Measurements from ENCODE around the gene INPP5A.

- TF ChIP-seq CEBPB (IDR thresholded peaks at IDR 0.05; ENCODE audit: low read depth) (no peak), SRF (IDR thresholded peaks at IDR 0.05; ENCODE audit: low read depth) (no peak), POLR2A (IDR thresholded peaks at IDR 0.05; ENCODE audit: borderline replicate concordance, extremely low read depth, insufficient read depth, insufficient read length) (no peak), POLR2AphosphoS5 (IDR thresholded peaks at IDR 0.05; ENCODE audit: low read depth, low read length) (no peak), MAX (IDR thresholded peaks at IDR 0.05) (no peak), EZH2 (IDR thresholded peaks at IDR 0.05) (no peak), REST (IDR thresholded peaks at IDR 0.05; ENCODE audit: low read depth) (no peak)
- TF ChIP-seq, protein P1, sequence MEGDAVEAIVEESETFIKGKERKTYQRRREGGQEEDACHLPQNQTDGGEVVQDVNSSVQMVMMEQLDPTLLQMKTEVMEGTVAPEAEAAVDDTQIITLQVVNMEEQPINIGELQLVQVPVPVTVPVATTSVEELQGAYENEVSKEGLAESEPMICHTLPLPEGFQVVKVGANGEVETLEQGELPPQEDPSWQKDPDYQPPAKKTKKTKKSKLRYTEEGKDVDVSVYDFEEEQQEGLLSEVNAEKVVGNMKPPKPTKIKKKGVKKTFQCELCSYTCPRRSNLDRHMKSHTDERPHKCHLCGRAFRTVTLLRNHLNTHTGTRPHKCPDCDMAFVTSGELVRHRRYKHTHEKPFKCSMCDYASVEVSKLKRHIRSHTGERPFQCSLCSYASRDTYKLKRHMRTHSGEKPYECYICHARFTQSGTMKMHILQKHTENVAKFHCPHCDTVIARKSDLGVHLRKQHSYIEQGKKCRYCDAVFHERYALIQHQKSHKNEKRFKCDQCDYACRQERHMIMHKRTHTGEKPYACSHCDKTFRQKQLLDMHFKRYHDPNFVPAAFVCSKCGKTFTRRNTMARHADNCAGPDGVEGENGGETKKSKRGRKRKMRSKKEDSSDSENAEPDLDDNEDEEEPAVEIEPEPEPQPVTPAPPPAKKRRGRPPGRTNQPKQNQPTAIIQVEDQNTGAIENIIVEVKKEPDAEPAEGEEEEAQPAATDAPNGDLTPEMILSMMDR (IDR thresholded peaks at IDR 0.05 in 2 of 3, conservative IDR thresholded peaks at IDR 0.05 in 1 of 3; ENCODE audit: borderline replicate concordance in 1 of 3, insufficient read depth in 1 of 3, low read depth in 2 of 3, low read length in 2 of 3): no peak
- TF ChIP-seq, protein P2, sequence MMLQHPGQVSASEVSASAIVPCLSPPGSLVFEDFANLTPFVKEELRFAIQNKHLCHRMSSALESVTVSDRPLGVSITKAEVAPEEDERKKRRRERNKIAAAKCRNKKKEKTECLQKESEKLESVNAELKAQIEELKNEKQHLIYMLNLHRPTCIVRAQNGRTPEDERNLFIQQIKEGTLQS (IDR thresholded peaks at IDR 0.05): no peak
Observed at GRCh38 chr10:132725202-132725601, 187.6 kb downstream of the INPP5A start.
